HepG2 (cell line): ENCODE results near the gene TGFBRAP1. TPM values are rescaled to one million over a fixed set of nuclear protein-coding genes. Genes with fewer than 3 reads are reported as not detected.

Experiments
- ARNTL ChIP-seq: sonication (generic); formaldehyde crosslinking; IDR thresholded peaks from 2 replicates; pipeline ENCODE4 v1.4.0; 2020; ENCODE audit warnings: mild to moderate bottlenecking, missing genetic modification reagents
- CSRNP1 ChIP-seq: sonication (generic); formaldehyde crosslinking; IDR thresholded peaks from 2 replicates; pipeline ENCODE4 v1.8.1; 2023; ENCODE audit warnings: mild to moderate bottlenecking, missing genetic modification reagents
- GLI4 ChIP-seq: sonication (generic); formaldehyde crosslinking; IDR thresholded peaks from 2 replicates; pipeline ENCODE4 v1.5.1; 2020; ENCODE audit warnings: missing genetic modification reagents, mild to moderate bottlenecking, moderate library complexity, borderline replicate concordance
- NFKBIZ ChIP-seq: IDR thresholded peaks from 2 replicates; pipeline ENCODE4 v1.6.1; 2018; ENCODE audit warnings: missing genetic modification reagents, missing compliant biosample characterization
- RARG ChIP-seq: sonication (generic); formaldehyde crosslinking; IDR thresholded peaks from 2 replicates; pipeline ENCODE4 v1.4.0; 2020; ENCODE audit warnings: low read depth, mild to moderate bottlenecking, missing genetic modification reagents
- SALL2 ChIP-seq: sonication (generic); formaldehyde crosslinking; IDR thresholded peaks from 2 replicates; pipeline ENCODE4 v1.8.1; 2023; ENCODE audit warnings: mild to moderate bottlenecking, missing genetic modification reagents, inconsistent platforms
- TERF1 ChIP-seq: sonication (generic); formaldehyde crosslinking; IDR thresholded peaks from 2 replicates; pipeline ENCODE4 v1.8.0; 2022; ENCODE audit warnings: mild to moderate bottlenecking, missing genetic modification reagents, moderate library complexity
- ZNF280D ChIP-seq: sonication (generic); formaldehyde crosslinking; IDR thresholded peaks from 2 replicates; pipeline ENCODE4 v1.5.1; 2020; ENCODE audit warnings: mild to moderate bottlenecking, missing genetic modification reagents
- ZNF577 ChIP-seq: sonication (generic); formaldehyde crosslinking; IDR thresholded peaks from 2 replicates; pipeline ENCODE4 v1.4.0; 2020; ENCODE audit warnings: mild to moderate bottlenecking, low read depth, missing genetic modification reagents, borderline replicate concordance
- ZNF598 ChIP-seq: sonication (generic); formaldehyde crosslinking; IDR thresholded peaks from 2 replicates; pipeline ENCODE4 v1.5.1; 2020; ENCODE audit warnings: mild to moderate bottlenecking, missing genetic modification reagents, borderline replicate concordance
- ZNF747 ChIP-seq: sonication (generic); formaldehyde crosslinking; IDR thresholded peaks from 2 replicates; pipeline ENCODE4 v1.8.1; 2023; ENCODE audit warnings: missing genetic modification reagents, mild to moderate bottlenecking, borderline replicate concordance
- ZNF83 ChIP-seq: sonication (generic); formaldehyde crosslinking; IDR thresholded peaks from 2 replicates; pipeline ENCODE4 v1.4.0; 2020; ENCODE audit warnings: missing genetic modification reagents, mild to moderate bottlenecking, borderline replicate concordance
- ZSCAN9 ChIP-seq: IDR thresholded peaks from 2 replicates; pipeline ENCODE4 v1.6.1; 2016; ENCODE audit warnings: borderline replicate concordance
- polyA plus RNA-seq, 8 experiments: library from polyadenylated mRNA; depleted of rRNA in 3 of 8; stranded (reverse) in 7 of 8; unstranded in 1 of 8; fragments of >200 nt; fragmentation: Illumina TruSeq in 4 of 8; extraction: Trizol in 4 of 8; gene quantifications; 2 replicates each; pipeline versions ENCODE4 v1.2.1 to v1.2.3, GENCODE V29; 2011 to 2016; ENCODE audit warnings: low read depth in 4 of 8, missing spikeins in 1 of 8, mixed read lengths in 1 of 8; ENCODE audit not compliant: insufficient read depth in 1 of 8
- total RNA-seq, 5 experiments: library from RNA; depleted of rRNA; stranded (reverse); fragments of >200 nt; fragmentation: Illumina TruSeq; extraction: Trizol; gene quantifications; 2 replicates each; pipeline ENCODE4 v1.2.3, GENCODE V29; 2016; ENCODE audit warnings: low read depth in 1 of 5
- TF ChIP-seq, protein P1 (sequence below): sonication (generic); formaldehyde crosslinking; IDR thresholded peaks from 2 replicates; pipeline ENCODE4 v1.9.0; 2021; ENCODE audit warnings: mild to moderate bottlenecking, missing genetic modification reagents

The TGFBRAP1 gene
- total and polyA plus RNA-seq, 2 of the 13 experiments (the other 11 are each of a cell fraction or from before 2014, with no cell fraction given), result 12.7 to 22.9 TPM

GRCh38 chr2:105328281-105329196 lies 996 bp downstream of the TGFBRAP1 start (continued):
- TF ChIP-seq ZNF280D, result peak; percentile 50; the same call in 1 of the 2 replicates
- peak; percentile 96 for TF ChIP-seq ZNF598
- TF ChIP-seq CSRNP1 (CRISPR knock-in tag), result no peak
- TF ChIP-seq ZNF577 (CRISPR knock-in tag), result peak; percentile 93; the same call in 1 of the 2 replicates
- TF ChIP-seq RARG (CRISPR knock-in tag), result peak; percentile 94; the same call in 1 of the 2 replicates
- no peak for TF ChIP-seq TERF1 (CRISPR knock-in tag)
- TF ChIP-seq ZNF747 (CRISPR knock-in tag), result peak; percentile 91
- TF ChIP-seq SALL2, result 0 out of 2 replicates have a peak, but pooled peaks have one; percentile 59
- TF ChIP-seq GLI4 (CRISPR knock-in tag), result peak; percentile 67; the same call in 1 of the 2 replicates
- peak; percentile 20; the same call in 1 of the 2 replicates for TF ChIP-seq ZNF83
- TF ChIP-seq ZSCAN9 (CRISPR knock-in tag), result peak; percentile 76; the same call in 1 of the 2 replicates
- 0 out of 2 replicates have a peak, but pooled peaks have one; percentile 34 for TF ChIP-seq NFKBIZ (CRISPR knock-in tag)
- TF ChIP-seq ARNTL (CRISPR knock-in tag), result peak; percentile 95
- TF ChIP-seq, protein P1, sequence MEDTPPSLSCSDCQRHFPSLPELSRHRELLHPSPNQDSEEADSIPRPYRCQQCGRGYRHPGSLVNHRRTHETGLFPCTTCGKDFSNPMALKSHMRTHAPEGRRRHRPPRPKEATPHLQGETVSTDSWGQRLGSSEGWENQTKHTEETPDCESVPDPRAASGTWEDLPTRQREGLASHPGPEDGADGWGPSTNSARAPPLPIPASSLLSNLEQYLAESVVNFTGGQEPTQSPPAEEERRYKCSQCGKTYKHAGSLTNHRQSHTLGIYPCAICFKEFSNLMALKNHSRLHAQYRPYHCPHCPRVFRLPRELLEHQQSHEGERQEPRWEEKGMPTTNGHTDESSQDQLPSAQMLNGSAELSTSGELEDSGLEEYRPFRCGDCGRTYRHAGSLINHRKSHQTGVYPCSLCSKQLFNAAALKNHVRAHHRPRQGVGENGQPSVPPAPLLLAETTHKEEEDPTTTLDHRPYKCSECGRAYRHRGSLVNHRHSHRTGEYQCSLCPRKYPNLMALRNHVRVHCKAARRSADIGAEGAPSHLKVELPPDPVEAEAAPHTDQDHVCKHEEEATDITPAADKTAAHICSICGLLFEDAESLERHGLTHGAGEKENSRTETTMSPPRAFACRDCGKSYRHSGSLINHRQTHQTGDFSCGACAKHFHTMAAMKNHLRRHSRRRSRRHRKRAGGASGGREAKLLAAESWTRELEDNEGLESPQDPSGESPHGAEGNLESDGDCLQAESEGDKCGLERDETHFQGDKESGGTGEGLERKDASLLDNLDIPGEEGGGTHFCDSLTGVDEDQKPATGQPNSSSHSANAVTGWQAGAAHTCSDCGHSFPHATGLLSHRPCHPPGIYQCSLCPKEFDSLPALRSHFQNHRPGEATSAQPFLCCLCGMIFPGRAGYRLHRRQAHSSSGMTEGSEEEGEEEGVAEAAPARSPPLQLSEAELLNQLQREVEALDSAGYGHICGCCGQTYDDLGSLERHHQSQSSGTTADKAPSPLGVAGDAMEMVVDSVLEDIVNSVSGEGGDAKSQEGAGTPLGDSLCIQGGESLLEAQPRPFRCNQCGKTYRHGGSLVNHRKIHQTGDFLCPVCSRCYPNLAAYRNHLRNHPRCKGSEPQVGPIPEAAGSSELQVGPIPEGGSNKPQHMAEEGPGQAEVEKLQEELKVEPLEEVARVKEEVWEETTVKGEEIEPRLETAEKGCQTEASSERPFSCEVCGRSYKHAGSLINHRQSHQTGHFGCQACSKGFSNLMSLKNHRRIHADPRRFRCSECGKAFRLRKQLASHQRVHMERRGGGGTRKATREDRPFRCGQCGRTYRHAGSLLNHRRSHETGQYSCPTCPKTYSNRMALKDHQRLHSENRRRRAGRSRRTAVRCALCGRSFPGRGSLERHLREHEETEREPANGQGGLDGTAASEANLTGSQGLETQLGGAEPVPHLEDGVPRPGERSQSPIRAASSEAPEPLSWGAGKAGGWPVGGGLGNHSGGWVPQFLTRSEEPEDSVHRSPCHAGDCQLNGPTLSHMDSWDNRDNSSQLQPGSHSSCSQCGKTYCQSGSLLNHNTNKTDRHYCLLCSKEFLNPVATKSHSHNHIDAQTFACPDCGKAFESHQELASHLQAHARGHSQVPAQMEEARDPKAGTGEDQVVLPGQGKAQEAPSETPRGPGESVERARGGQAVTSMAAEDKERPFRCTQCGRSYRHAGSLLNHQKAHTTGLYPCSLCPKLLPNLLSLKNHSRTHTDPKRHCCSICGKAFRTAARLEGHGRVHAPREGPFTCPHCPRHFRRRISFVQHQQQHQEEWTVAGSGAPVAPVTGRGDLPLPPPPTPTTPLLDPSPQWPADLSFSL, result peak; percentile 61; the same call in 1 of the 2 replicates
